GM19467 (cell line): ENCODE measurements around the gene KIF13A.
"Not testable (repeated sequence)": the region's sequence is repeated elsewhere in the genome, so short reads cannot be mapped to it uniquely, and the experiment has no call there.

Experiments used
- ATAC-seq: cut with Tn5 transposase; IDR thresholded peaks from one replicate; pipeline ENCODE4 v1.9.1; 2021; ENCODE audit warnings: mild to moderate bottlenecking, moderate library complexity; ENCODE audit not compliant: unreplicated experiment

Gene KIF13A

GRCh38 chr6:17971128-17972073 is 16.0 kb downstream of the KIF13A start:
- ATAC-seq, result no peak

- no peak for ATAC-seq
Observed at GRCh38 chr6:17968876-17969275, 18.6 kb downstream of the KIF13A start.

- ATAC-seq, result no peak
Observed at GRCh38 chr6:17967668-17968518, 19.5 kb downstream of the KIF13A start.

GRCh38 chr6:17966451-17966850 is 21.0 kb downstream of the KIF13A start:
- no peak for ATAC-seq

GRCh38 chr6:17965397-17965796 is 22.0 kb downstream of the KIF13A start:
- ATAC-seq, result no peak

GRCh38 chr6:17964633-17965032 is 22.8 kb downstream of the KIF13A start:
- no peak for ATAC-seq

- ATAC-seq, result no peak
Observed at GRCh38 chr6:17962436-17963031, 24.9 kb downstream of the KIF13A start.

GRCh38 chr6:17959302-17959701 is 28.1 kb downstream of the KIF13A start:
- no peak for ATAC-seq

GRCh38 chr6:17957904-17958620 is 29.4 kb downstream of the KIF13A start:
- ATAC-seq, result no peak

GRCh38 chr6:17957498-17957897 is 29.9 kb downstream of the KIF13A start:
- no peak for ATAC-seq

- no peak for ATAC-seq
Observed at GRCh38 chr6:17957086-17957485, 30.3 kb downstream of the KIF13A start.

- no peak for ATAC-seq
Observed at GRCh38 chr6:17950095-17950494, 37.3 kb downstream of the KIF13A start.

GRCh38 chr6:17949168-17949567 is 38.3 kb downstream of the KIF13A start:
- ATAC-seq, result no peak

- no peak for ATAC-seq
Observed at GRCh38 chr6:17948725-17949124, 38.7 kb downstream of the KIF13A start.

- not testable (repeated sequence) for ATAC-seq
Observed at GRCh38 chr6:17947574-17947973, 39.9 kb downstream of the KIF13A start.

GRCh38 chr6:17945575-17945974 is 41.9 kb downstream of the KIF13A start:
- ATAC-seq, result no peak

GRCh38 chr6:17945111-17945510 is 42.3 kb downstream of the KIF13A start:
- no peak for ATAC-seq

- ATAC-seq, result no peak
Observed at GRCh38 chr6:17941318-17941717, 46.1 kb downstream of the KIF13A start.

- no peak for ATAC-seq
Observed at GRCh38 chr6:17940151-17940792, 47.2 kb downstream of the KIF13A start.

GRCh38 chr6:17938901-17939300 is 48.5 kb downstream of the KIF13A start:
- no peak for ATAC-seq
